Measurements from ENCODE around the gene SUN1.

DNA sequence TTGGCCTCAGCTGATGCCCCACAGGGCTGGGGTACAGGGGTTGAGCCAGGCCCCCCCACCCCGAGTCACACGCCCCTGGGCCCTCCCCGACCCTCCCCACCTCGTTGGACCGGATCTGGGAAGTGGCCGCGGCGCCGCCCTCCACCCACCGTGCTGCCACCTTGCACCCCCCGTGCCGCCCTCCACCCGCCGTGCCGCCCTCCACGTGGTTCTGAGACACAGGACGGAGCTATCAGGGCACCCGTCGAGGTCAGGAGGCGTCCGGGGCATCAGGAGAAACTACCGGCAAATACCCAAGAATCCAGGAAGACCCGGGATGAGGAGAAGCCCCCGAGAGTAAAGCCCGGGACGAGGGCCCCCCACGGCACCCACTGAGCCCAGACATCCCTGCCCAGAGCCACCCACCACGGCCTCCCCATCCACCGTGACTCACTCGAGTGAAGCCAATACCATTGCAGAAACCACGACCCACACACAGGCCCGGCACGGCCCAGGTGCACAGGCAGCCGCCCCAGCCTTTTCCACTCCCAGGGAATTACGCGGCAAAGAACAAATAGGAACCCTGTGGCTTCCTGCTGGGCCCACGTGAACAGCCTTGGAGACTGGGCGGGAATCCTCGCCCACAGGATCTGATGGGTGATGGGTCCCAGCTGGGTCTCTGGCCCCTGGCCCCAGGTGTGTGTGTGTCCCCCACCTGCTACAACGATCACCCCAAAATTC is 88.2 kb downstream of the SUN1 start:
- no peak for TF ChIP-seq POLR2A (IDR thresholded peaks at IDR 0.05; ENCODE audit: extremely low read depth, insufficient read length)
- TF ChIP-seq, protein P1, sequence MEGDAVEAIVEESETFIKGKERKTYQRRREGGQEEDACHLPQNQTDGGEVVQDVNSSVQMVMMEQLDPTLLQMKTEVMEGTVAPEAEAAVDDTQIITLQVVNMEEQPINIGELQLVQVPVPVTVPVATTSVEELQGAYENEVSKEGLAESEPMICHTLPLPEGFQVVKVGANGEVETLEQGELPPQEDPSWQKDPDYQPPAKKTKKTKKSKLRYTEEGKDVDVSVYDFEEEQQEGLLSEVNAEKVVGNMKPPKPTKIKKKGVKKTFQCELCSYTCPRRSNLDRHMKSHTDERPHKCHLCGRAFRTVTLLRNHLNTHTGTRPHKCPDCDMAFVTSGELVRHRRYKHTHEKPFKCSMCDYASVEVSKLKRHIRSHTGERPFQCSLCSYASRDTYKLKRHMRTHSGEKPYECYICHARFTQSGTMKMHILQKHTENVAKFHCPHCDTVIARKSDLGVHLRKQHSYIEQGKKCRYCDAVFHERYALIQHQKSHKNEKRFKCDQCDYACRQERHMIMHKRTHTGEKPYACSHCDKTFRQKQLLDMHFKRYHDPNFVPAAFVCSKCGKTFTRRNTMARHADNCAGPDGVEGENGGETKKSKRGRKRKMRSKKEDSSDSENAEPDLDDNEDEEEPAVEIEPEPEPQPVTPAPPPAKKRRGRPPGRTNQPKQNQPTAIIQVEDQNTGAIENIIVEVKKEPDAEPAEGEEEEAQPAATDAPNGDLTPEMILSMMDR (IDR thresholded peaks at IDR 0.05; ENCODE audit: low read depth, low read length), result no peak

Data from NB4 (cell line).